Measurements from ENCODE around the gene SPHK2. TPM values are rescaled to one million over a fixed set of nuclear protein-coding genes. Genes with fewer than 3 reads are reported as not detected.
"Not testable (repeated sequence)": the region's sequence is repeated elsewhere in the genome, so short reads cannot be mapped to it uniquely, and the experiment has no call there.

Gene SPHK2
- polyA plus RNA-seq, 1 experiment, result 9.2 TPM

DNA sequence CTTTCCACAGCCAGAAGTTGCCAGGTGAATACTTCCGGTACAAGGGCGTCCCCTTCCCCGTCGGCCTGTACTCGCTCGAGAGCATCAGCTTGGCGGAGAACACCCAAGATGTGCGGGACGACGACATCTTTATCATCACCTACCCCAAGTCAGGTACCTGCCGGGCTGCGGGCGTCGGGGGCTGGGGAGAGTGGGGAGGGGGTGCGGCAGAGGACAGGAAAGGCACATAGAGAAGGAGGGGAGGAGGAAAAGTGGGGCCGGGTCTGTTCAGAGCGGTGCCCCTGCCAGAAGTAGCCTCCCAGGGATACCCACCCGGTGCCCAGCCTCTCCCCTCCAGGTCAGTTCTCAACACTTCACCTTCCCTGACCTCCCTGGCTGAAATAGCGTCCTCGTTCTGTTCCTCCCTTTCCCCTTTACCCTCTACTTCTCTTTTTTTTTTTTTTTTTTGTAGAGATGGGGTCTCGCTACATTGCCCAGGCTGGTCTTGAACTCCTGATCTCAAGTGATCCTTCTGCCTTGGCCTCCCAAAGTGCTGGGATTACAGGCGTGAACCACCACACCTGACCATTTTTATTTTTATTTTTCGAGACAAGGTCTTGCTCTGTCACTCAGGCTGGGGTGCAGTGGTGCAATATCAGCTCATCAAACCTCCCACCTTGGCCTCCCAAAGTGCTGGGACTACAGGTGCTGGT lies 43.2 kb upstream of the SPHK2 start:
- POLR2A ChIA-PET, result no interaction called here
- Histone ChIP-seq H3K36me3 (ENCODE audit: control insufficient read depth, insufficient read depth, low read length) (no peaks in the 10 kb centered on the region), H3K27me3 (ENCODE audit: control insufficient read depth, insufficient read depth, low read length) (no peaks in the 10 kb centered on the region), H3K4me3 (ENCODE audit: low read depth, low read length) (no peak overlapping the region)
- DNase-seq (ENCODE audit: low read depth), result no peak
- TF ChIP-seq, protein P1, sequence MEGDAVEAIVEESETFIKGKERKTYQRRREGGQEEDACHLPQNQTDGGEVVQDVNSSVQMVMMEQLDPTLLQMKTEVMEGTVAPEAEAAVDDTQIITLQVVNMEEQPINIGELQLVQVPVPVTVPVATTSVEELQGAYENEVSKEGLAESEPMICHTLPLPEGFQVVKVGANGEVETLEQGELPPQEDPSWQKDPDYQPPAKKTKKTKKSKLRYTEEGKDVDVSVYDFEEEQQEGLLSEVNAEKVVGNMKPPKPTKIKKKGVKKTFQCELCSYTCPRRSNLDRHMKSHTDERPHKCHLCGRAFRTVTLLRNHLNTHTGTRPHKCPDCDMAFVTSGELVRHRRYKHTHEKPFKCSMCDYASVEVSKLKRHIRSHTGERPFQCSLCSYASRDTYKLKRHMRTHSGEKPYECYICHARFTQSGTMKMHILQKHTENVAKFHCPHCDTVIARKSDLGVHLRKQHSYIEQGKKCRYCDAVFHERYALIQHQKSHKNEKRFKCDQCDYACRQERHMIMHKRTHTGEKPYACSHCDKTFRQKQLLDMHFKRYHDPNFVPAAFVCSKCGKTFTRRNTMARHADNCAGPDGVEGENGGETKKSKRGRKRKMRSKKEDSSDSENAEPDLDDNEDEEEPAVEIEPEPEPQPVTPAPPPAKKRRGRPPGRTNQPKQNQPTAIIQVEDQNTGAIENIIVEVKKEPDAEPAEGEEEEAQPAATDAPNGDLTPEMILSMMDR (IDR thresholded peaks at IDR 0.05; ENCODE audit: insufficient read depth, low read depth, low read length), result no peak
- CTCF ChIA-PET, result interaction anchor here (2.9 to 3.3 kb wide), 2 partner anchors 9 to 13 kb away, joined by 9 to 26 read pairs; no protein-coding TSS in a partner anchor

GRCh38 chr19:48577908-48578307 lies 41.4 kb upstream of the SPHK2 start:
- DNase-seq (ENCODE audit: low read depth); H3K4me3 ChIP-seq (ENCODE audit: low read depth, low read length); POLR2A ChIA-PET; H3K36me3 ChIP-seq (ENCODE audit: control insufficient read depth, insufficient read depth, low read length); H3K27me3 ChIP-seq (ENCODE audit: control insufficient read depth, insufficient read depth, low read length): not testable (repeated sequence)
- CTCF ChIA-PET, result interaction anchor here (0.6 to 1.3 kb wide), 4 partner anchors 72 to 312 kb away, joined by 3 to 4 read pairs (median 4); no protein-coding TSS in a partner anchor

GRCh38 chr19:48578891-48579290 lies 40.4 kb upstream of the SPHK2 start:
- Histone ChIP-seq H3K4me3 (ENCODE audit: low read depth, low read length) (no peak overlapping the region), H3K36me3 (ENCODE audit: control insufficient read depth, insufficient read depth, low read length) (no peaks in the 10 kb centered on the region), H3K27me3 (ENCODE audit: control insufficient read depth, insufficient read depth, low read length) (no peaks in the 10 kb centered on the region)
- POLR2A ChIA-PET, result no interaction called here
- CTCF ChIA-PET, result interaction anchor here (1.0 to 11.3 kb wide), 2 partner anchors 72 to 89 kb away, joined by 4 to 226 read pairs; no protein-coding TSS in a partner anchor
- no peak for DNase-seq (ENCODE audit: low read depth)
- TF ChIP-seq, protein P1 (IDR thresholded peaks at IDR 0.05; ENCODE audit: insufficient read depth, low read depth, low read length), result no peak

- Histone ChIP-seq H3K36me3 (ENCODE audit: control insufficient read depth, insufficient read depth, low read length) (no peaks in the 10 kb centered on the region), H3K4me3 (ENCODE audit: low read depth, low read length) (no peak overlapping the region), H3K27me3 (ENCODE audit: control insufficient read depth, insufficient read depth, low read length) (no peaks in the 10 kb centered on the region)
- POLR2A ChIA-PET, result no interaction called here
- no peak for DNase-seq (ENCODE audit: low read depth)
- TF ChIP-seq, protein P1 (IDR thresholded peaks at IDR 0.05; ENCODE audit: insufficient read depth, low read depth, low read length), result no peak
- CTCF ChIA-PET, result interaction anchor here (2.5 to 11.5 kb wide), 3 partner anchors 23 to 89 kb away, joined by 7 to 226 read pairs (median 161); no protein-coding TSS in a partner anchor
These were observed 37.1 kb upstream of the SPHK2 start for GRCh38 chr19:48582168-48582567.

GRCh38 chr19:48587387-48587786 lies 31.9 kb upstream of the SPHK2 start:
- ChIA-PET POLR2A (no interaction called here), CTCF (interaction anchor here (0.6 to 11.5 kb wide), 7 partner anchors 13 to 270 kb away, joined by 3 to 226 read pairs (median 4); no protein-coding TSS in a partner anchor)
- Histone ChIP-seq H3K4me3 (ENCODE audit: low read depth, low read length) (no peak overlapping the region), H3K27me3 (ENCODE audit: control insufficient read depth, insufficient read depth, low read length) (no peaks in the 10 kb centered on the region), H3K36me3 (ENCODE audit: control insufficient read depth, insufficient read depth, low read length) (no peaks in the 10 kb centered on the region)
- no peak for DNase-seq (ENCODE audit: low read depth)
- TF ChIP-seq, protein P1 (IDR thresholded peaks at IDR 0.05; ENCODE audit: insufficient read depth, low read depth, low read length), result no peak

Measured in BJ (cell line).